Activated CD8-positive, alpha-beta memory T cell treated with anti-CD3 and anti-CD28 coated beads, Interleukin-2, amount 50 U/mL, for 4 hours (primary cell): ENCODE measurements around the gene PLAU.
A peak's percentile ranks its signal among the peaks of the same experiment; 100 is the strongest.
"Not testable (repeated sequence)": the region's sequence is repeated elsewhere in the genome, so short reads cannot be mapped to it uniquely, and the experiment has no call there.

Experiments
- DNase-seq: peaks from one replicate; pipeline ENCODE4 v3.0.0-alpha.2; 2020

Gene PLAU

GRCh38 chr10:73876971-73877370, 34.0 kb upstream of the PLAU start:
- DNase-seq: no peak

- no peak for DNase-seq
Measured at GRCh38 chr10:73877533-73878160, 33.3 kb upstream of the PLAU start.

GRCh38 chr10:73878365-73878764, 32.6 kb upstream of the PLAU start:
- no peak for DNase-seq

GRCh38 chr10:73879296-73880173, 31.4 kb upstream of the PLAU start:
- DNase-seq: peak; percentile 96

GRCh38 chr10:73881221-73881919, 29.6 kb upstream of the PLAU start:
- DNase-seq: no peak

GRCh38 chr10:73884017-73884416, 26.9 kb upstream of the PLAU start:
- no peak for DNase-seq

GRCh38 chr10:73886085-73886529, 24.8 kb upstream of the PLAU start:
- DNase-seq: peak; percentile 64

GRCh38 chr10:73886661-73887293, 24.2 kb upstream of the PLAU start:
- DNase-seq: no peak

GRCh38 chr10:73887294-73888039, 23.5 kb upstream of the PLAU start:
- no peak for DNase-seq

- no peak for DNase-seq
Measured at GRCh38 chr10:73888514-73888913, 22.4 kb upstream of the PLAU start.

- no peak for DNase-seq
Measured at GRCh38 chr10:73889014-73889413, 21.9 kb upstream of the PLAU start.

- DNase-seq: not testable (repeated sequence)
Measured at GRCh38 chr10:73889416-73889815, 21.5 kb upstream of the PLAU start.

- no peak for DNase-seq
Measured at GRCh38 chr10:73890261-73890660, 20.7 kb upstream of the PLAU start.

- DNase-seq: not testable (repeated sequence)
Measured at GRCh38 chr10:73890830-73891229, 20.1 kb upstream of the PLAU start.

GRCh38 chr10:73891540-73891939, 19.4 kb upstream of the PLAU start:
- DNase-seq: no peak

GRCh38 chr10:73892310-73893030, 18.5 kb upstream of the PLAU start:
- DNase-seq: no peak

GRCh38 chr10:73893426-73893825, 17.5 kb upstream of the PLAU start:
- DNase-seq: no peak

- no peak for DNase-seq
Measured at GRCh38 chr10:73894245-73894971, 16.5 kb upstream of the PLAU start.

GRCh38 chr10:73895381-73895780, 15.6 kb upstream of the PLAU start:
- DNase-seq: not testable (repeated sequence)

GRCh38 chr10:73897693-73898092, 13.2 kb upstream of the PLAU start:
- no peak for DNase-seq
